HCT116 (cell line): ENCODE data around the gene B4GALNT3. TPM values are rescaled to one million over a fixed set of nuclear protein-coding genes. Genes with fewer than 3 reads are reported as not detected.

Experiments used
- ATAC-seq: fragments of 200-7000 bp; cut with Tn5 transposase; 2 replicates; pipeline ENCODE4 v1.9.1; 2020; ENCODE audit warnings: mild to moderate bottlenecking, moderate library complexity
- BruUV-seq: library from RNA; stranded (reverse); fragments of 400-500 nt; replicated peaks from 2 replicates; lab custom pipeline; 2021; lab: Mats Ljungman, UMichigan
- CTCF ChIA-PET: fragments of 300-600 bp; sonication (Branson Sonifier 250); formaldehyde crosslinking; loops from one replicate; lab custom pipeline; 2021; ENCODE audit warnings: antibody characterized with exemption; lab: Charles Lee
- POLR2A ChIA-PET: fragments of 300-600, 350-600 bp; sonication (Branson Sonifier 250); formaldehyde crosslinking; loops from one replicate; lab custom pipeline; 2021; ENCODE audit warnings: antibody characterized with exemption; lab: Charles Lee
- RAD21 ChIA-PET, 2 experiments: fragments of 300-600 bp; sonication (Branson Sonifier 250); formaldehyde crosslinking; loops; one replicate each; lab custom pipeline; 2023; ENCODE audit warnings: low total read pairs in 2 of 2; ENCODE audit not compliant: uncharacterized antibody in 2 of 2, unreplicated experiment in 2 of 2, low non-redundant PET in 1 of 2; lab: Charles Lee
- DNase-seq: peaks from one replicate; pipeline ENCODE4 v3.0.0-alpha.2; 2010; ENCODE audit warnings: low read depth, low spot score
- H2AFZ ChIP-seq: fragments of 200-600 bp; shearing (Covaris generic), sonication (generic); 2 replicates; pipeline ENCODE4 v1.6.1; 2017; ENCODE audit warnings: low read depth, mixed run types, mixed read lengths, antibody characterized with exemption, low read length; ENCODE audit not compliant: poor library complexity, severe bottlenecking
- H3K27ac ChIP-seq: 2 replicates; pipeline ENCODE4 v1.5.1; 2012; ENCODE audit warnings: low read depth, low read length
- H3K27me3 ChIP-seq: fragments of 200-600 bp; sonication (generic); 2 replicates; pipeline ENCODE4 v1.6.1; 2016; ENCODE audit warnings: mixed run types, low read length, mixed read lengths; ENCODE audit not compliant: insufficient read depth
- H3K36me3 ChIP-seq, 2 experiments: fragments of 200-500 bp in 1 of 2; fragments of 200-600 bp in 1 of 2; sonication (Bioruptor generic) in 1 of 2; sonication (generic) in 1 of 2; 2 replicates each; pipeline versions ENCODE4 v1.5.1 to v1.6.1; 2014 to 2016; ENCODE audit warnings: low read length in 2 of 2, inconsistent platforms in 1 of 2, mixed read lengths in 1 of 2, mixed run types in 1 of 2; ENCODE audit not compliant: insufficient read depth in 2 of 2, control insufficient read depth in 1 of 2
- H3K4me1 ChIP-seq, 2 experiments: fragments of 200-600 bp in 1 of 2; sonication (generic) in 1 of 2; 2 replicates each; pipeline versions ENCODE4 v1.5.1 to v1.6.1; 2012 to 2017; ENCODE audit warnings: low read length in 2 of 2, inconsistent platforms in 1 of 2, mild to moderate bottlenecking in 1 of 2, mixed read lengths in 1 of 2, mixed run types in 1 of 2, moderate library complexity in 1 of 2; ENCODE audit not compliant: insufficient read depth in 2 of 2, control insufficient read depth in 1 of 2
- H3K4me2 ChIP-seq: fragments of 200-600 bp; sonication (generic); 2 replicates; pipeline ENCODE4 v1.6.1; 2017; ENCODE audit warnings: mixed run types, low read length, mixed read lengths
- H3K4me3 ChIP-seq, 2 experiments: fragments of 200-600 bp in 1 of 2; sonication (generic) in 1 of 2; replicated peaks in 1 of 2; 2 replicates each; pipeline ENCODE4 v1.5.1; 2011 to 2016; ENCODE audit warnings: low read length in 2 of 2, control low read depth in 1 of 2, low read depth in 1 of 2, mild to moderate bottlenecking in 1 of 2, mixed read lengths in 1 of 2, mixed run types in 1 of 2
- H3K79me2 ChIP-seq: fragments of 200-600 bp; sonication (generic); 2 replicates; pipeline ENCODE4 v1.6.1; 2017; ENCODE audit warnings: mild to moderate bottlenecking, mixed run types, low read length, moderate library complexity, mixed read lengths; ENCODE audit not compliant: insufficient read depth
- H3K9ac ChIP-seq: fragments of 200-600 bp; sonication (generic); 2 replicates; pipeline ENCODE4 v1.6.1; 2016; ENCODE audit warnings: low read length, mixed read lengths
- H3K9me2 ChIP-seq: fragments of 200-600 bp; sonication (generic), shearing (Covaris generic); 2 replicates; pipeline ENCODE4 v1.6.1; 2017; ENCODE audit warnings: mixed run types, mild to moderate bottlenecking, moderate library complexity; ENCODE audit not compliant: insufficient read depth
- H3K9me3 ChIP-seq, 2 experiments: fragments of 200-500 bp in 1 of 2; fragments of 200-600 bp in 1 of 2; sonication (Bioruptor generic) in 1 of 2; sonication (generic) in 1 of 2; 2 replicates each; pipeline ENCODE4 v1.6.1; 2014 to 2017; ENCODE audit warnings: low read length in 2 of 2, mixed read lengths in 2 of 2, inconsistent platforms in 1 of 2, low read depth in 1 of 2, mild to moderate bottlenecking in 1 of 2, mixed run types in 1 of 2, moderate library complexity in 1 of 2; ENCODE audit not compliant: control insufficient read depth in 1 of 2, insufficient read depth in 1 of 2
- H4K20me1 ChIP-seq: fragments of 200-600 bp; sonication (generic), shearing (Covaris generic); 2 replicates; pipeline ENCODE4 v1.6.1; 2017; ENCODE audit warnings: mixed run types, mild to moderate bottlenecking, moderate library complexity; ENCODE audit not compliant: insufficient read depth
- ATF3 ChIP-seq: IDR thresholded peaks from 2 replicates; pipeline ENCODE4 v1.6.1; 2012
- CBX3 ChIP-seq: IDR thresholded peaks from 2 replicates; pipeline ENCODE4 v1.6.1; 2012; ENCODE audit warnings: low read depth
- EGR1 ChIP-seq: IDR thresholded peaks from 2 replicates; pipeline ENCODE4 v1.6.1; 2012; ENCODE audit warnings: low read depth
- ELF1 ChIP-seq: IDR thresholded peaks from 2 replicates; pipeline ENCODE4 v1.6.1; 2012; ENCODE audit warnings: low read depth, borderline replicate concordance
- EZH2phosphoT487 ChIP-seq: fragments of 200-600 bp; IDR thresholded peaks from 2 replicates; pipeline ENCODE4 v1.6.1; 2018; ENCODE audit warnings: antibody characterized with exemption, borderline replicate concordance
- JUND ChIP-seq: IDR thresholded peaks from 2 replicates; pipeline ENCODE4 v1.6.1; 2012
- POLR2A ChIP-seq: IDR thresholded peaks from 2 replicates; pipeline ENCODE4 v1.7.0; 2011; ENCODE audit warnings: borderline replicate concordance; ENCODE audit not compliant: insufficient read depth, insufficient read length; ENCODE audit errors: extremely low read depth
- POLR2AphosphoS5 ChIP-seq: IDR thresholded peaks from 2 replicates; pipeline ENCODE4 v1.6.1; 2011; ENCODE audit warnings: mild to moderate bottlenecking, low read depth, low read length, moderate library complexity
- RAD21 ChIP-seq: IDR thresholded peaks from 2 replicates; pipeline ENCODE4 v1.6.1; 2012; ENCODE audit warnings: low read depth, mild to moderate bottlenecking
- SIN3A ChIP-seq: IDR thresholded peaks from 2 replicates; pipeline ENCODE4 v1.6.1; 2012; ENCODE audit warnings: low read depth
- SP1 ChIP-seq: IDR thresholded peaks from 2 replicates; pipeline ENCODE4 v1.6.1; 2012; ENCODE audit warnings: low read depth
- SRF ChIP-seq: IDR thresholded peaks from 2 replicates; pipeline ENCODE4 v1.6.1; 2012; ENCODE audit warnings: low read depth
- TCF7L2 ChIP-seq: IDR thresholded peaks from 2 replicates; pipeline ENCODE4 v1.7.0; 2011; ENCODE audit warnings: borderline replicate concordance, inconsistent platforms; ENCODE audit not compliant: insufficient read depth, insufficient read length; ENCODE audit errors: extremely low read depth
- YY1 ChIP-seq: IDR thresholded peaks from 2 replicates; pipeline ENCODE4 v1.6.1; 2011; ENCODE audit warnings: low read length, low read depth, moderate library complexity, mild to moderate bottlenecking; ENCODE audit not compliant: insufficient replicate concordance; ENCODE audit errors: extremely low read depth
- ZFX ChIP-seq: fragments of 450-650 bp; IDR thresholded peaks from 2 replicates; pipeline ENCODE4 v1.6.1; 2017
- ZNF274 ChIP-seq: fragments of 200-500 bp; sonication (Bioruptor generic); IDR thresholded peaks from 2 replicates; pipeline ENCODE4 v1.6.1; 2014; ENCODE audit warnings: mild to moderate bottlenecking, low read depth, low read length, inconsistent platforms
- intact Hi-C: fragments of 100-400 bp; cut with micrococcal nuclease; formaldehyde crosslinking; loops from 2 replicates; pipeline ENCODE4 v1.10.0; 2022
- total RNA-seq: library from RNA; stranded (reverse); gene quantifications from one replicate; pipeline ENCODE4 v1.2.1, GENCODE V29; 2021; ENCODE audit not compliant: unreplicated experiment
- TF ChIP-seq, protein P1 (sequence below): IDR thresholded peaks from 2 replicates; pipeline ENCODE4 v1.6.1; 2012
- TF ChIP-seq, protein P2 (sequence below): IDR thresholded peaks from 2 replicates; pipeline ENCODE4 v1.6.1; 2012; ENCODE audit warnings: low read depth

The B4GALNT3 gene
- total RNA-seq, 1 experiment from 2014 or later, result 18.2 TPM

GRCh38 chr12:561908-562593 is 102.3 kb downstream of the B4GALNT3 start:
- Histone ChIP-seq H3K79me2 (no peaks in the 10 kb centered on the region), H3K27ac (no peak overlapping the region), H3K36me3 (no peaks in the 10 kb centered on the region), H3K27me3 (no peaks in the 10 kb centered on the region), H3K9me3 (no peaks in the 10 kb centered on the region), H4K20me1 (no peaks in the 10 kb centered on the region), H3K4me1 (no peaks in the 10 kb centered on the region), H3K9me2 (no peaks in the 10 kb centered on the region), H3K4me3 (no peak overlapping the region), H2AFZ (no peak overlapping the region), H3K9ac (no peak overlapping the region), H3K4me2 (no peak overlapping the region)
- intact Hi-C loops, result no loop called here
- no TSS peak for BruUV-seq
- POLR2A ChIA-PET, result no interaction called here
- TF ChIP-seq YY1, result no peak
- no peak for TF ChIP-seq TCF7L2
- TF ChIP-seq ATF3, result no peak
- no peak for TF ChIP-seq SP1
- TF ChIP-seq POLR2AphosphoS5, result no peak
- no peak for TF ChIP-seq ELF1
- TF ChIP-seq ZFX, result no peak
- TF ChIP-seq POLR2A, result no peak
- RAD21 ChIA-PET, result no interaction called here
- ATAC-seq, result no peak
- CTCF ChIA-PET, result no interaction called here
- no peak for DNase-seq

DNA sequence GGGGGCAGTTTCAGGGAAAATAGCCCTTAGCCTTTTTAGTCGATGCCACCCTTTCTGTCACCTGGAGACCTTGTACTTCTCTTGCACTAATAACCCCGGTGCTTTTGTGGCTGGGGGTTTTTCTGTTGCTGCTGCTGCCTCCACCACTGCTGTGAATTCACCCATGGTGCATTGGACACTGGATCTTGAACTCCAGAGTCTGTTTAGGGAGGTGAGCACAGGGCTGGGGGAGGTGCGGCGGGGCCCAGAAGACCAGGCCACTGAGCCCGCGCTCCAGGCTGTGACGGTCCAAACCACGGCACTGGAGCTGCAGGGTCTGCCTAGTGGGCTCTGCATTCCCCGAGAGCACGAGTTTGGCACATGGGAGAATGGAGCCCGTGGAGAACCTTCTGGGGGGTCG is 102.9 kb downstream of the B4GALNT3 start:
- Histone ChIP-seq H4K20me1 (no peaks in the 10 kb centered on the region), H2AFZ (no peak overlapping the region), H3K9ac (no peak overlapping the region), H3K36me3 (no peaks in the 10 kb centered on the region), H3K4me1 (no peaks in the 10 kb centered on the region), H3K27me3 (no peaks in the 10 kb centered on the region), H3K79me2 (no peaks in the 10 kb centered on the region), H3K27ac (no peak overlapping the region), H3K4me3 (no peak overlapping the region), H3K9me2 (no peaks in the 10 kb centered on the region), H3K4me2 (no peak overlapping the region), H3K9me3 (no peaks in the 10 kb centered on the region)
- RAD21 ChIA-PET, result no interaction called here
- POLR2A ChIA-PET, result no interaction called here
- CTCF ChIA-PET, result no interaction called here
- intact Hi-C loops, result no loop called here
- ATAC-seq (no peak), DNase-seq (no peak)
- no TSS peak for BruUV-seq
- TF ChIP-seq JUND (no peak), SP1 (no peak), EGR1 (no peak), ZFX (no peak), POLR2AphosphoS5 (no peak), CBX3 (no peak), POLR2A (no peak), ZNF274 (no peak), ATF3 (no peak), SRF (no peak), ELF1 (no peak), RAD21 (no peak), SIN3A (no peak), EZH2phosphoT487 (no peak)
- TF ChIP-seq, protein P1, sequence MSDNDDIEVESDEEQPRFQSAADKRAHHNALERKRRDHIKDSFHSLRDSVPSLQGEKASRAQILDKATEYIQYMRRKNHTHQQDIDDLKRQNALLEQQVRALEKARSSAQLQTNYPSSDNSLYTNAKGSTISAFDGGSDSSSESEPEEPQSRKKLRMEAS, result no peak
- TF ChIP-seq, protein P2, sequence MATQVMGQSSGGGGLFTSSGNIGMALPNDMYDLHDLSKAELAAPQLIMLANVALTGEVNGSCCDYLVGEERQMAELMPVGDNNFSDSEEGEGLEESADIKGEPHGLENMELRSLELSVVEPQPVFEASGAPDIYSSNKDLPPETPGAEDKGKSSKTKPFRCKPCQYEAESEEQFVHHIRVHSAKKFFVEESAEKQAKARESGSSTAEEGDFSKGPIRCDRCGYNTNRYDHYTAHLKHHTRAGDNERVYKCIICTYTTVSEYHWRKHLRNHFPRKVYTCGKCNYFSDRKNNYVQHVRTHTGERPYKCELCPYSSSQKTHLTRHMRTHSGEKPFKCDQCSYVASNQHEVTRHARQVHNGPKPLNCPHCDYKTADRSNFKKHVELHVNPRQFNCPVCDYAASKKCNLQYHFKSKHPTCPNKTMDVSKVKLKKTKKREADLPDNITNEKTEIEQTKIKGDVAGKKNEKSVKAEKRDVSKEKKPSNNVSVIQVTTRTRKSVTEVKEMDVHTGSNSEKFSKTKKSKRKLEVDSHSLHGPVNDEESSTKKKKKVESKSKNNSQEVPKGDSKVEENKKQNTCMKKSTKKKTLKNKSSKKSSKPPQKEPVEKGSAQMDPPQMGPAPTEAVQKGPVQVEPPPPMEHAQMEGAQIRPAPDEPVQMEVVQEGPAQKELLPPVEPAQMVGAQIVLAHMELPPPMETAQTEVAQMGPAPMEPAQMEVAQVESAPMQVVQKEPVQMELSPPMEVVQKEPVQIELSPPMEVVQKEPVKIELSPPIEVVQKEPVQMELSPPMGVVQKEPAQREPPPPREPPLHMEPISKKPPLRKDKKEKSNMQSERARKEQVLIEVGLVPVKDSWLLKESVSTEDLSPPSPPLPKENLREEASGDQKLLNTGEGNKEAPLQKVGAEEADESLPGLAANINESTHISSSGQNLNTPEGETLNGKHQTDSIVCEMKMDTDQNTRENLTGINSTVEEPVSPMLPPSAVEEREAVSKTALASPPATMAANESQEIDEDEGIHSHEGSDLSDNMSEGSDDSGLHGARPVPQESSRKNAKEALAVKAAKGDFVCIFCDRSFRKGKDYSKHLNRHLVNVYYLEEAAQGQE, result no peak
